UCSD-AML1 (cell line): Measurements from ENCODE around the gene GABRG3.

Source experiments
- DNase-seq: peaks from one replicate; lab custom pipeline; 2025; ENCODE audit not compliant: unreplicated experiment; lab: John Stamatoyannopoulos, UW

GABRG3 gene

GRCh38 chr15:27061739-27062138, 90.8 kb downstream of the GABRG3 start:
- no peak for DNase-seq

DNA sequence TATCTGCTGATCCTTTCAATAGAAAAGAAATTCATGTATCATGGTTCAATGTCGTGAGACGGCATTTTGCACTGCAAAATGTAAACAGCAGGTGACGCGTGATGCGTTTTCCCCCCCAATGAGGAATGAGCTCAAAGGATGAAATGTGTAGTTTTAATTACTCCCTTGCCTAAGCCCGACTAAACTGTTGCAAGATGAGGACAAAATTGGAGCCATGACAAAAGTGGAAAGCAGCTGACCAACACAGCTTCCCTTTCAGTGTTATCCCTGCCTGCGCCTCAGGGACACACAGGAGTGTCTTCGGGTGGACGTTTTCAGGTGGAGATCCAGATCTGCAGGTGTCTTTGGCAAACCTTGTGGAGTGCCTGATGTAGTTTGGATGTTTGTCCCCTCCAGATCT, 92.0 kb downstream of the GABRG3 start:
- no peak for DNase-seq

GRCh38 chr15:27064080-27064479, 93.1 kb downstream of the GABRG3 start:
- DNase-seq = no peak

- DNase-seq = no peak
These were observed 94.2 kb downstream of the GABRG3 start for GRCh38 chr15:27065151-27065550.

GRCh38 chr15:27065785-27066184, 94.8 kb downstream of the GABRG3 start:
- no peak for DNase-seq

DNA sequence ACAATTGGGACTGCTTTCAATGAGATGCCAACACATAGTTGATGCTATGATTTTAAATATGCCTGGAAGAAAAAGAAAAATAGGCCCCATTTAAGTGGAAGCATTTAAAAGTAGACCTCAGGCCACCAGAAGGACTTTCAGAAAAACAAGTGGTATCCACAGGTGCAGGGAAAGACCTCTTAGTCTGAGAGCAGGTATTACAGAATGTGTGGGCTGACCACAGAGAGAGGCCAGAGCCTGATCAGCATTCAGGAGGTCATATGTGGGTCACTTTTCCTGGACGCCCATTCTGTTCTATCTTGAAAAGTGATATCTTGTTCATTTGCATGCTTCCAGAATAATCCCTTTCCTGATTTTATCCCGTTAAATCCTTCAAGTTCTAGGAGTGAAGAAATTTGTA, 95.5 kb downstream of the GABRG3 start:
- no peak for DNase-seq

DNA sequence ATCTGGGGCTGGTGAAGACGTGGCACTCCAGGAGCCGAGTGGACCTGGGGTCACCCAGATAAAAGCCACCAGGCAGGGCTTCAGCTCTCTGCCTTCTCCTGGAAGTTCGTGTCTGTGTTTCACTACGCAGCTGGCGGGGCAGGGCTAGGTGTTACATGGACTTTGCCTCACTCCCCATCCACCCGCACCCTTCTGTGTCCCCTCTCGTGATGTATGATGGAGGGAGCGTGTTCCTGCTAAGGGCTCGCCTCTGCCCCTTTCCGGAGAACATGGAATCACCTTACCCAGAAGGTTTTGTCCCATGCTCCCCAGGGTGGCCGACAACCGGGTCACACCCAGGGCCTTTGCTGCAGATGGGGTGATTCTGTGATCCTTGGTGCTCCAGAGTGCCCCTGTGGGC, 96.2 kb downstream of the GABRG3 start:
- no peak for DNase-seq

- no peak for DNase-seq
These were observed 99.9 kb downstream of the GABRG3 start for GRCh38 chr15:27070841-27071240.

DNA sequence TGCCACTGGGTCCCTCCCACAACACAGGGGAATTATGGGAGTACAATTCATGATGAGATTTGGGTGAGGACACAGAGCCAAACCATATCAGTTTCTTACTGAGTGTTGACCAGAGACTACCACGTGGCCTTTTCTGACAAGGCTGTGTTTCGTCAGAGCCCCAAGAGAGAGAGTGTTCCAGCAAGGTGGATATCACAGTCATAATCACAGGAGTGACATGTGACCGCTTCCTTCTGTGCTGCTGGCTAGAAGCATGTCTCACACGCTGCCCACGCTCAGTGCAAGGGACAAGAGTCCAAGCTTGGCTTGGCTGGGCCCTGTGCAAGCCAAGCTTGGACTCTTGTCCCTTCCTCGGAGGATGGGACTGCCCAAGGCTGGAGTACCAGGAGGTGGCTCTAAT, 103.2 kb downstream of the GABRG3 start:
- DNase-seq = no peak

- no peak for DNase-seq
These were observed 106.8 kb downstream of the GABRG3 start for GRCh38 chr15:27077790-27078189.

- DNase-seq = no peak
These were observed 110.9 kb downstream of the GABRG3 start for GRCh38 chr15:27081676-27082418.

GRCh38 chr15:27082526-27082925, 111.5 kb downstream of the GABRG3 start:
- DNase-seq = no peak

GRCh38 chr15:27084844-27085243, 113.9 kb downstream of the GABRG3 start:
- DNase-seq = no peak

- DNase-seq = no peak
These were observed 115.2 kb downstream of the GABRG3 start for GRCh38 chr15:27086149-27086548.

- no peak for DNase-seq
These were observed 115.8 kb downstream of the GABRG3 start for GRCh38 chr15:27086805-27087204.

- no peak for DNase-seq
These were observed 116.9 kb downstream of the GABRG3 start for GRCh38 chr15:27087651-27088583.

GRCh38 chr15:27088584-27089232, 117.7 kb downstream of the GABRG3 start:
- no peak for DNase-seq

- no peak for DNase-seq
These were observed 118.2 kb downstream of the GABRG3 start for GRCh38 chr15:27089233-27089586.

DNA sequence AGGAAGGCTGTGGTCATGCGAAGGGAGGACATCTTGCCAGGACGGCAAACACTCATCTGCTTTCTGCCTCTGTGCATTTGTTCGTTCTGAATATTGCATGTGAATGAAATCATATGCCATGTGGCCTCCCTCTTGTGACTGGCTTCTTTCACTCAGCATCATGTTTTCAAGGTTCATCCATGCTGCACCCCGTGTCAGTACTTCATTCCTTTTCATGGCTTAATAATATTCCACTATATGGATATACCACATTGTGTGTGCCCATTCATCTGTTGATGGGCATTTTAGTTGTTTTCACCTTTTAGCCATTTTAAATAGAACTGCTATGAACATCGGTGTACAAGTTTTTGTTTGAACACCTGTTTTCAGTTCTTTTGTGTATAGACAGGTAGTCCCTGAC, 118.7 kb downstream of the GABRG3 start:
- no peak for DNase-seq

DNA sequence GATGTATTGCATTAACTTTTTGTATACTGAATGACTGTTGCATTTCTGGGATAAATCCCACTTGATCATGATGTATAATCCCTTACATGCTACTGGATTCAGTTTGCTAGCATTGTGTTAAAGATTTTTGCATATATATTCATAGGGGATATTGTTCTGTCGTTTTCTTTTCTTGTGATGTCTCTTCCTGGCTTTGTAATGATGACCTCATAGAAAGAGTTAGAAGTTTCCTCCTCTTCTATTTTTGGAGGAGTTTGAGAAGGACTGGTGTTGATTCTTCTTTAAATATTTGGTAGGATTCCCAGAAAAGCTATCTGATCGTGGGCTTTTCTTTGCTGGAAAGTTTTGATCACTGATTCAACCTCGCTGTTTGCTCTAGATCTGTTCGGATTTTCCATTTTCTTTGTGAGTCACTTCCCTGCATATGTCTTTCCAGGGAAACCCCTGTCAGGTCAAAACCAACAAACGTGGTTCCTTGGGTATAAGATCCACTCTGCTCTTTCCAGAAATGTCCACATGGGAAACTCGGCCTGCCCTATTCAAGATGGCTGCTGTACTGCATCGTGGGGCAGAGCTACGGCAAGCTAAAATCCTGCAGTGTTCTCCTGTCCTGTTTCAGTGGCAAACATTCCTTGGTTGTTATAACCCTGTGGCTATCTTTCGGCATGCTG, 120.4 kb downstream of the GABRG3 start:
- no peak for DNase-seq

DNA sequence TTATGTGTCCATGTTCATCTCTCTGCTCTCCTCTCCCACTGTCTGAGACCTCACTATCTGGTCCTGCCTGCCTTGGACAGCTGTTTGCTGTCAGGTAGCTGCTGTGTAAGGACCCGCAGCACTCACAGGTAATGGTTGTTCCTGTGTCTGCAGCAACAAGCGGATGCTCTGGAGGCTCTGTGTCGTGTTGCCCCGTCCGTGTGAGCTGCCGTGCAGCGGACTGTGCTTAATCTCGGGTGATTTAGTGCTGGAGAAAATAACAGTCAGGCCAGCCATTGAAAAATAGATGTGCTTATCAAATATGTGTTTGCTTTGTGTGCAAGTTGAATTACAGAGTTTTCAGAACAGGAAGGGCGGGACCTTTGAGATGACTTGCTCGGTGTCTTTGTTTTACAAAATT, 121.4 kb downstream of the GABRG3 start:
- no peak for DNase-seq
